CD4-positive, alpha-beta T cell treated with Interleukin-10 for 1 hour (primary cell): ENCODE measurements around the gene FAM236D.
"Not testable (repeated sequence)": the region's sequence is repeated elsewhere in the genome, so short reads cannot be mapped to it uniquely, and the experiment has no call there.

Source experiments
- DNase-seq: peaks from one replicate; pipeline ENCODE4 v3.0.0-alpha.2; 2020

FAM236D gene

GRCh38 chrX:72808110-72808509, at the start of gene FAM236D:
Gene FAM236D (minus strand): TSS chrX:72808210. CDS start chrX:72808110, 100 bp downstream.
- DNase-seq = not testable (repeated sequence)

DNA sequence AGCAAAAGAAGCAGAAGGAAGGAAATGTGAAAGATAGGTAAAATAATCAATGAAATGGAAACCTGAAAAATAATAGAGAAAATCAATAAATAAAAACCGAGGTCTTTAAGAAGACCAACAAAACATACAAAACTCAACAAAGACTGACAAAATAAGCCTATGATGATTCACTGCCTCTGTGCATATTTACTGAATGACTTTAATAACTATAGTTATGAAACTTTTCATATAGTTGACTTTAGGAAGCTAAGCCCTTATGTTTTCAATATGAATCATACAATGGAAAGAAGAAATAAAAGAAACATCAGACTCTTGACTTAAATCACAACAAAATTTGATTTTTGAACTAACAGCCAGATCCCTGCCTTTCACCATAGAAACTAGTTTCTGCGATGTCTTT, 29.5 kb upstream of the FAM236D start:
- not testable (repeated sequence) for DNase-seq

DNA sequence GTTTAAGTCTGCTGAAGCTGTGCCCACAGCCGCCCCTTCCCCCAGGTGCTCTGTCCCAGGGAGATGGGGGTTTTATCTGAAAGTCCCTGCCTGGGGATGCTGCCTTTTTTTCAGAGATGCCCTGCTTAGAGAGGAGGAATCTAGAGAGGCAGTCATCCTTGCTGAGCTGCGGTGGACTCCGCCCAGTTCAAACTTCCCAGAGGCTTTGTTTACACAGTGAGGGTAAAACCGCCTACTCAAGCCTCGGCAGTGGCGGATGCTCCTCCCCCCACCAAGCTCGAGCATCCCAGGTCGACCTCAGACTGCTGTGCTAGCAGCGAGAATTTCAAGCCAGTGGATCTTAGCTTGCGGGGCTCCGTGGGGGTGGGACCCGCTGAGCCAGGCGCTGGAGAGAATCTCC, 22.7 kb upstream of the FAM236D start:
- DNase-seq = not testable (repeated sequence)

- not testable (repeated sequence) for DNase-seq
These were observed 17.6 kb downstream of the FAM236D start for GRCh38 chrX:72790390-72790789.

DNA sequence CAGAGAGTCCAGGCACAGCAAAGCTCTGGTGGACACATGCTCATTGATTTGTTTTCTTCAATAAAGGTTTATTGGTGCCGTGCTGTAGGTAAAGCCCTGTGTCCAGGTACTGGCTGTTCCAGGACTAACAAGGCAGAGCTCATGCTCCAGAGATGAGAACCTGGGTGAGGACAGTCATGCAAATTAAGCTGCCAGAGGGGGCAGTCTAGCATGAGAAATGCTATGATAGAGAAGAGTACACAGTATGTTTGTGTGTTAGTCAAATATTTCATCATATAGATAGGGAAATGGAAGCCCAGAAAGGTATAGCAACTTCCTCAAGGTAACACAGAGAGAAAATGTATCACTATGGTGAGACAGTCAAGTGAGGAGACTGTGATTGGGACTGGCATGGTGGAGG, 19.9 kb downstream of the FAM236D start:
- DNase-seq = not testable (repeated sequence)

- DNase-seq = not testable (repeated sequence)
These were observed 24.0 kb downstream of the FAM236D start for GRCh38 chrX:72783964-72784363.

DNA sequence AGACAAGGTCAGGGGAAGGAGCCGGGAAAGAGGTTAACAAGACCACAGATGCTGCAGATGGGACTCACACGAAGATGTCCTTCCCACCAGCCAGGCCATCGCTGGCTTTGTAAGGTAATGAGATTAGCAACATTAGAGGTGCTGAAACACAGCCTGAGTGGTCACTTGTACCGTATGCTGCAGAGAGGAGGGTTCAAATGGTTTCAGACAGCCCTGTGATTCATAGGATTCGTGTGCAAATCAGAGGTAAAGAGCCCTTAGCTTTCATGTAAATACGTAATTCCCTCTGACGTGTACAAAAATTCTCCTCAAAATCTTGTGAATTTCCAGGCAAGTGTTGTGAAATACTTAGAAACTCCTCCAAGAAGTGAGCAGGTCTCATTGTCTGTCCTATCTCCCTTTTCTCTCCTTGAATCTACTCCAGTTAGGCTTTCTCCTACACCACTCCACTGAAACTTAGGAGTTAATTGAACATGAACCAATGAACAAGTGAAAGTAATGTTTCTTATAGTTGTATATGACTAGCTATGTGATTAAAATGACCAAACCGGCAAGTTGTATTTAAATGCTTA, 24.6 kb downstream of the FAM236D start:
- DNase-seq = not testable (repeated sequence)

- DNase-seq = not testable (repeated sequence)
These were observed 25.4 kb downstream of the FAM236D start, which contains the start of gene FAM236B for GRCh38 chrX:72782560-72782959. Gene FAM236B (minus strand): TSS chrX:72782660. CDS start chrX:72782560, 100 bp downstream.

DNA sequence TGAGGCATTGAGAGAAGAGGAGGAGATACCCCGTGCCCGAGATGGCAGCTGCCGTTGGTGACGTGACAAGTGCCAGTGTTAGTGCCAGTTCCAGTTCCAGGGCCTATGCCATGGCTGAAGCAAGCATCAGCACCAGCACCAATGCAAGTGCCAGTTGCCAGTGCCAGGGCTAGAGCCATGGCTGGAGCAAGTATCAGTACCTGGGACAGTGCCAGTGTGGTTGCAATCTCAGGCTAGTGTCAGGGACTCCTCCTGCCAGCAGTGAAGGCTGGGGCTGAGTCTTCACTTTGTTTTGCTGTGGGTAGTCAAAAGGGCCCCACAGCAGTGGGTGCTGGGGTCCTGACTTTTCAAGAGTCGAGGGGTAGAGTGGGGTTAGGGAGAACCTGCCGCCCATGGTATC, 29.9 kb downstream of the FAM236D start:
- DNase-seq = not testable (repeated sequence)

GRCh38 chrX:72777467-72777790, 30.6 kb downstream of the FAM236D start:
- not testable (repeated sequence) for DNase-seq

DNA sequence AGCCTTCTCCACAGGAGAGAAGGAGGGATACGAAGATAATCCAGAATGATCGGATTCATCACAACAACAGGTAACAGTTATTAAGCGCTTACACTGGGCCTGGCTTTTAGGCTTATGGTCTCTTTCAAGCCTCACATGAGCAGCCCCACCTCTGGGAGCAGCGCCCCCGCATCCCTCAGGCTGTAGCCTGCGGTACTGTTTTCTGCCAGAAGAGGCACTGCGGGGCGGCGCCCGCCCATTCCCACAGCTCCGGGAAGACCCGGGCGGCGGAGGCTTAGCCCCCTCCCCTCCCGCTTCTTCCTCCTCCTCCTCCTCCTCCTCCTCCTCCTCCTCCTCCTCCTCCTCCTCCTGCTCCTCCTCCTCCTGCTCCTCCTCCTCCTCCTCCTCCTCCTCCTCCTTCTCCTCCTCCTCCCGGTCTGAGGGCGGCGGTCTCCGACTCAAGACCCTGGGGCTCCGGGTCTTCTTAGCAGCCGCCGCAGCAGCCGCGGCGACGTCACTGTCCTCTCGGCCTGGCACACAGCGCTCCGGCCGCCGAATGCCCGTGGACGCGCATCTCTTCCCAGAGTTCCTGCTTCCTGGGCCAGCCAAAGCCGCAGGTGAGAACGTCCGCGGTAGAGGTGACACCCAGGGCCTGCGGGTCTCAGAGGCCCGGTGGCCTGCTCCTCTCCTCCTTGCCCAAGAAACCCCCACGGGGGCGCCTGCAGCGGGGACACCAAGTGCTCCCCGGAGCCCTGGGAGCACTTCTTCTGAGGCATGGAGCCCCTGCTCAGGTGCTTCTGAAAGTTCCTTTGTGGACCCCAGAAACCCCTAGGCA, 31.1 kb downstream of the FAM236D start, which contains the start of gene DMRTC1B:
Gene DMRTC1B (plus strand): TSS at position 238 of the 814 bp plus-strand sequence. CDS start 68,246 bp downstream, outside the sequence.
- not testable (repeated sequence) for DNase-seq

GRCh38 chrX:72760454-72760853, 47.6 kb downstream of the FAM236D start:
- DNase-seq = not testable (repeated sequence)
